HEK293 (cell line): ENCODE data around the gene UBR7.
"Not testable (repeated sequence)": the region's sequence is repeated elsewhere in the genome, so short reads cannot be mapped to it uniquely, and the experiment has no call there.

Experiments
- CTCF ChIA-PET: fragments of 350-600 bp; formaldehyde crosslinking; extraction: SDS; loops from one replicate; lab custom pipeline; 2021; ENCODE audit warnings: antibody characterized with exemption; lab: Yijun Ruan, JAX
- POLR2A ChIA-PET: fragments of 300-600 bp; formaldehyde crosslinking; extraction: SDS; loops from one replicate; lab custom pipeline; 2020; ENCODE audit warnings: antibody characterized with exemption, inconsistent platforms; lab: Yijun Ruan, JAX
- H3K27ac ChIP-seq: fragments of 200-500 bp; sonication (Bioruptor generic); 2 replicates; pipeline ENCODE4 v1.5.1; 2014; ENCODE audit warnings: low read depth, low read length, control low read depth, inconsistent platforms; ENCODE audit errors: extremely low read depth
- H3K36me3 ChIP-seq, 2 experiments: fragments of 200-500 bp in 1 of 2; sonication (Bioruptor generic) in 1 of 2; 1 replicate in 1 of 2; 2 replicates in 1 of 2; pipeline ENCODE4 v1.5.1; 2014 to 2017; ENCODE audit warnings: inconsistent platforms in 2 of 2, low read length in 2 of 2; ENCODE audit not compliant: control insufficient read depth in 2 of 2, insufficient read depth in 1 of 2
- H3K4me1 ChIP-seq: fragments of 200-500 bp; sonication (Bioruptor generic); 2 replicates; pipeline ENCODE4 v1.5.1; 2014; ENCODE audit warnings: mild to moderate bottlenecking, low read length, inconsistent platforms; ENCODE audit not compliant: control insufficient read depth, insufficient read depth
- H3K4me3 ChIP-seq: 2 replicates; pipeline ENCODE4 v1.5.1; 2011; ENCODE audit warnings: low read depth, mild to moderate bottlenecking, control low read depth, low read length, moderate library complexity
- H3K9me3 ChIP-seq: fragments of 200-500 bp; sonication (Bioruptor generic); 2 replicates; pipeline ENCODE4 v1.5.1; 2014; ENCODE audit warnings: low read depth, low read length, inconsistent platforms; ENCODE audit not compliant: control insufficient read depth, insufficient read depth
- HOXC10 ChIP-seq: sonication (generic); formaldehyde crosslinking; IDR thresholded peaks from 2 replicates; pipeline ENCODE4 v1.8.1; 2023; ENCODE audit warnings: mild to moderate bottlenecking, missing genetic modification reagents
- KLF17 ChIP-seq: fragments of 450-650 bp; formaldehyde crosslinking; IDR thresholded peaks from 2 replicates; pipeline ENCODE4 v1.5.1; 2016; ENCODE audit warnings: missing biosample characterization, missing genetic modification characterization
- SALL2 ChIP-seq: fragments of 450-650 bp; formaldehyde crosslinking; IDR thresholded peaks from 2 replicates; pipeline ENCODE4 v1.5.0; 2017; ENCODE audit warnings: missing biosample characterization, mild to moderate bottlenecking, missing genetic modification characterization, borderline replicate concordance
- SCRT1 ChIP-seq: fragments of 450-650 bp; formaldehyde crosslinking; IDR thresholded peaks from 2 replicates; pipeline ENCODE4 v1.5.1; 2016; ENCODE audit warnings: missing biosample characterization, missing genetic modification characterization, borderline replicate concordance
- ZFP69B ChIP-seq: fragments of 450-650 bp; formaldehyde crosslinking; IDR thresholded peaks from 2 replicates; pipeline ENCODE4 v1.5.1; 2016; ENCODE audit warnings: missing biosample characterization, missing genetic modification characterization
- ZNF140 ChIP-seq: fragments of 450-650 bp; formaldehyde crosslinking; IDR thresholded peaks from 2 replicates; pipeline ENCODE4 v1.5.1; 2016; ENCODE audit warnings: missing biosample characterization, missing genetic modification characterization
- ZNF335 ChIP-seq: fragments of 450-650 bp; formaldehyde crosslinking; conservative IDR thresholded peaks from 2 replicates; pipeline ENCODE4 v1.5.1; 2016; ENCODE audit warnings: missing biosample characterization, missing genetic modification characterization
- ZNF426 ChIP-seq: fragments of 450-650 bp; formaldehyde crosslinking; IDR thresholded peaks from 2 replicates; pipeline ENCODE4 v1.5.1; 2017; ENCODE audit warnings: missing biosample characterization, missing genetic modification characterization, mild to moderate bottlenecking, inconsistent platforms, moderate library complexity
- ZNF510 ChIP-seq: fragments of 450-650 bp; formaldehyde crosslinking; IDR thresholded peaks from 2 replicates; pipeline ENCODE4 v1.5.1; 2018; ENCODE audit warnings: mild to moderate bottlenecking, missing genetic modification characterization, missing biosample characterization; ENCODE audit not compliant: insufficient replicate concordance
- ZNF514 ChIP-seq: fragments of 450-650 bp; formaldehyde crosslinking; IDR thresholded peaks from 2 replicates; pipeline ENCODE4 v1.5.1; 2016; ENCODE audit warnings: missing biosample characterization, missing genetic modification characterization
- ZNF555 ChIP-seq: fragments of 450-650 bp; formaldehyde crosslinking; conservative IDR thresholded peaks from 2 replicates; pipeline ENCODE4 v1.5.1; 2017; ENCODE audit warnings: missing biosample characterization, mild to moderate bottlenecking, missing genetic modification characterization, inconsistent platforms
- ZNF623 ChIP-seq: fragments of 450-650 bp; formaldehyde crosslinking; IDR thresholded peaks from 2 replicates; pipeline ENCODE4 v1.5.1; 2016; ENCODE audit warnings: missing biosample characterization, missing genetic modification characterization
- ZNF654 ChIP-seq: fragments of 450-650 bp; formaldehyde crosslinking; IDR thresholded peaks from 2 replicates; pipeline ENCODE4 v1.5.1; 2016; ENCODE audit warnings: low read depth, missing biosample characterization, missing genetic modification characterization

The UBR7 gene

DNA sequence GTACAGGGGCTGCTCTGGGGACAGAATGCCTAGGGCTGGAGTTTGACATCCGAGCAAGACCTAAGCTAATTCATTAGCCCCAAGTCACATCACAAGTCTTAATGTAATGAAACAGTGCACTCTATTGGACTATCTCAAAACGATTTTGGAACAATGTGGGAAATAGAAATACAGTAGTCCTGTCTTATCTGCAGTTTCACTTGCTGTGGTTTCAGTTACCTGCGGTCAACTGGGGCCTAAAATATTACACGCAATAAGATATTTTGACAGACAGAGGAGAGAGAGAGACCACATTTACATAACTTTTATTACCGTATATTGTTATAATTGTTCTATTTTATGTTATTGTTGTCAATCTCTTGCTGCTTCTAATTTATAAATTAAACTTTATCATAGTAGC, 43.5 kb upstream of the UBR7 start (continued):
- TF ChIP-seq KLF17 (tag by site-specific recombination) = no peak
- TF ChIP-seq SALL2 (tag by site-specific recombination) = no peak
- TF ChIP-seq ZFP69B (tag by site-specific recombination) = no peak
- TF ChIP-seq ZNF426 (tag by site-specific recombination) = no peak
- TF ChIP-seq ZNF514 (tag by site-specific recombination) = no peak
- TF ChIP-seq ZNF140 (tag by site-specific recombination) = no peak
- TF ChIP-seq SCRT1 = no peak
- no peak for TF ChIP-seq ZNF654 (tag by site-specific recombination)
- no peak for TF ChIP-seq ZNF510 (tag by site-specific recombination)
- no peak for TF ChIP-seq ZNF623 (tag by site-specific recombination)
- no peak for TF ChIP-seq HOXC10 (CRISPR knock-in tag)
- TF ChIP-seq ZNF555 (tag by site-specific recombination) = no peak

- H3K27ac ChIP-seq, POLR2A ChIA-PET, H3K4me1 ChIP-seq, H3K4me3 ChIP-seq, H3K9me3 ChIP-seq, H3K36me3 ChIP-seq: not testable (repeated sequence)
- CTCF ChIA-PET = interaction anchor here (1.3 kb wide), 1 partner anchor 12 kb away, joined by 3 read pairs; no protein-coding TSS in a partner anchor
Measured at GRCh38 chr14:93165271-93166265, 41.5 kb upstream of the UBR7 start.

DNA sequence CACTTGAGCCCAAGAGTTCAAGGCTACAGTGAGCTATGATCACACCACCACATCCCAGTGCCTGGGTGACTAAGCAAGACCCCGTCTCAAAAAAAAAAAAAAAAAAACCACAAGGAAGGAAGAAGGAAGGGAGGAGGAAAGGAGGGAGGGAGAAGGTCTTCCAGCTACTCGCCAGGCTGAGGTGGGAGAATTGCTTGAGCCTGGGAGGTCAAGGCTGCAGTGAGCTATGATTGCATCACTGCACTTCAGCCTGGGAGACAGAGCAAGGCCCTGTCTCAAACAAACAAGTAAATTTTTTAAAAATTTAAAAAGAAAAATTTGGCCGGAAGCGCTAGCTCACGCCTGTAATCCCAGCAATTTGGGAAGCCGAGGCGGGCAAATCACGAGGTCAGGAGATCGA, 38.4 kb upstream of the UBR7 start:
- H3K4me1 ChIP-seq, CTCF ChIA-PET, H3K4me3 ChIP-seq, POLR2A ChIA-PET, H3K36me3 ChIP-seq, H3K9me3 ChIP-seq, H3K27ac ChIP-seq: not testable (repeated sequence)
- peak; percentile 27; the same call in 1 of the 2 replicates for TF ChIP-seq ZNF335 (tag by site-specific recombination)

DNA sequence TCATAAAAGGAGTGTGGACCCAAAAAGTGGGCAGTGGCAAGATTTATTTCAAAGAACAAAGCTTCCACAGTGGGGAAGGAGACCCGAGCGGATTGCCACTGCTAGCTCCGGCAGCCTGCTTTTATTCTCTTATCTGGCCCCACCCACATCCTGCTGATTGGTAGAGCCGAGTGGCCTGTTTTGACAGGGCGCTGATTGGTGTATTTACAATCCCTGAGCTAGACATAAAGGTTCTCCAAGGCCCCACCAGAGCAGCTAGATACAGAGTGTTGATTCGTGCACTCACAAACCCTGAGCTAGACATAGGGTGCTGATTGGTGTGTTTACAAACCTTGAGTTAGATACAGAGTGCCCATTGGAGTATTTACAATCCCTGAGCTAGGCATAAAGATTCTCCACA, 37.4 kb upstream of the UBR7 start:
- H3K4me3 ChIP-seq, POLR2A ChIA-PET, H3K27ac ChIP-seq, H3K36me3 ChIP-seq, H3K4me1 ChIP-seq, H3K9me3 ChIP-seq: not testable (repeated sequence)
- CTCF ChIA-PET = interaction anchor here (0.6 to 1.0 kb wide), 5 partner anchors 8 to 122 kb away, joined by 3 to 5 read pairs (median 4); partner anchors contain the start of genes LYSET and MOAP1

GRCh38 chr14:93170141-93170540, 36.9 kb upstream of the UBR7 start:
- CTCF ChIA-PET = interaction anchor here (0.8 kb wide), 1 partner anchor 15 kb away, joined by 4 read pairs; the partner anchor contains the start of genes LYSET and MOAP1

More at GRCh38 chr14:93170141-93170540, 36.9 kb upstream of the UBR7 start:
- POLR2A ChIA-PET, H3K9me3 ChIP-seq, H3K36me3 ChIP-seq, H3K4me3 ChIP-seq, H3K27ac ChIP-seq, H3K4me1 ChIP-seq: not testable (repeated sequence)
